ENCODE data around the gene ZSCAN20. TPM values are rescaled to one million over a fixed set of nuclear protein-coding genes. Genes with fewer than 3 reads are reported as not detected.

ZSCAN20 gene
- total RNA-seq = 1 to 10 TPM; 7.5 to 8.3 (median 7.6) TPM

- Histone ChIP-seq H3K9me3 (no peaks in the 10 kb centered on the region), H3K27me3 (no peaks in the 10 kb centered on the region), H3K36me3 (no peaks in the 10 kb centered on the region), H3K4me1 (peaks cover 0 to 15% (median 1%) of the 10 kb centered on the region in 4 donors), H3K4me3 (peak within 1 kb of the TSS; percentile 48 to 68 (median 59)), H3K27ac (peak within 1 kb of the TSS; percentile 68 to 70 (median 68))
- DNase-seq = peak; percentile 93 to 98 (median 97)
- no peak for TF ChIP-seq POLR2A (IDR thresholded peaks at IDR 0.05)
- no peak for TF ChIP-seq CTCF (IDR thresholded peaks at IDR 0.05)
Measured at GRCh38 chr1:33472269-33472980, at the start of gene ZSCAN20. TSS of gene ZSCAN20 (plus strand) at chr1:33472645. CDS start at chr1:33479289, 6,644 bp downstream.

- no peak for DNase-seq
- TF ChIP-seq CTCF (IDR thresholded peaks at IDR 0.05) (no peak), POLR2A (IDR thresholded peaks at IDR 0.05) (no peak)
- Histone ChIP-seq H3K9me3 (no peaks in the 10 kb centered on the region), H3K27ac (no peak overlapping the region), H3K4me1 (peaks cover 0 to 6% (median 0%) of the 10 kb centered on the region in 4 donors), H3K27me3 (no peaks in the 10 kb centered on the region), H3K4me3 (no peak overlapping the region), H3K36me3 (no peaks in the 10 kb centered on the region)
Measured at GRCh38 chr1:33424205-33424604, 48.2 kb upstream of the ZSCAN20 start.

GRCh38 chr1:33424610-33425009, 47.8 kb upstream of the ZSCAN20 start:
- peaks cover 0 to 6% (median under 1%) of the 10 kb centered on the region in 4 donors for H3K4me1 ChIP-seq
- H3K27ac ChIP-seq = no peak overlapping the region
- no peaks in the 10 kb centered on the region for H3K36me3 ChIP-seq
- no peak overlapping the region for H3K4me3 ChIP-seq
- DNase-seq = no peak
- no peak for TF ChIP-seq POLR2A (IDR thresholded peaks at IDR 0.05)
- TF ChIP-seq CTCF (IDR thresholded peaks at IDR 0.05) = no peak
- H3K9me3 ChIP-seq = no peaks in the 10 kb centered on the region
- H3K27me3 ChIP-seq = no peaks in the 10 kb centered on the region

GRCh38 chr1:33425900-33426299, 46.5 kb upstream of the ZSCAN20 start:
- TF ChIP-seq CTCF (IDR thresholded peaks at IDR 0.05) (no peak), POLR2A (IDR thresholded peaks at IDR 0.05) (no peak)
- no peak overlapping the region for H3K4me3 ChIP-seq
- no peak overlapping the region for H3K27ac ChIP-seq
- no peaks in the 10 kb centered on the region for H3K9me3 ChIP-seq
- H3K27me3 ChIP-seq = no peaks in the 10 kb centered on the region
- no peaks in the 10 kb centered on the region for H3K36me3 ChIP-seq
- DNase-seq = no peak
- H3K4me1 ChIP-seq = peaks cover 0 to 14% (median 4%) of the 10 kb centered on the region in 4 donors

GRCh38 chr1:33426916-33427315, 45.5 kb upstream of the ZSCAN20 start:
- Histone ChIP-seq H3K9me3 (no peaks in the 10 kb centered on the region), H3K27me3 (no peaks in the 10 kb centered on the region), H3K36me3 (no peaks in the 10 kb centered on the region), H3K27ac (no peak overlapping the region), H3K4me1 (peaks cover 0 to 8% (median 4%) of the 10 kb centered on the region in 4 donors), H3K4me3 (no peak overlapping the region)
- DNase-seq = no peak
- no peak for TF ChIP-seq POLR2A (IDR thresholded peaks at IDR 0.05)
- no peak for TF ChIP-seq CTCF (IDR thresholded peaks at IDR 0.05)

Data from Peyer's patch (tissue), 4 donors.